ENCODE results near the gene IRAG1.

Gene IRAG1

DNA sequence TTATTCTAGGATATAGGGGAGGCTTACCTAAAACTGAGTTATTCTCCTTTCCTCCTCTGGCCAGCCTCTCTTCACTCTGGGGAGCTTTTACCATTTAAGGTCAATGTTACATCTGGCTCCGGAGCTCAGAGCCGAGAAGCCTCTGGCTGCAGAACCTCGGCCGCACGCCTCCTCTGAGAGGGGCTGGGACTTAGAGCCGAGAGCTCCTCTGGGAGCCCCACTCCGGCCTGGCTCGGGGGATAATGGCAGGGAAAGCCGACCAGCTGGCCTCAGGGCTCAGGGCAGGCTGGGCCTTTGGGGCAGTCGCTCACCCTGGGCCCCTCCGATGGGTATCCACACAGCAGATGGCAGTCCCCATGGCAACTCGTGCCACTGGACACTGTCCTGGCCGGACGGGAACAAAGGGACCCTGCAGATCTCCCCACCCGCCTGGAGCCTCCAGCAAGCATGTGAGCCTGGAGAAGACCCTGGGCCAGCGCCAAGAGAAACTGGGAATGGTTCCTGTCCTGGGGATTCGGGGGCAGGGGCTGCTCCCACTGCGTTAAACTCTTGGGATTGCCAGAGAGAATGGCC, at the start of gene IRAG1:
TSS of gene IRAG1 (minus strand) at position 247 of the 573 bp plus-strand sequence. CDS start at position 94, 153 bp downstream.
- peak; percentile 1 for DNase-seq

- DNase-seq: no peak
Measured at GRCh38 chr11:10742460-10743208, 49.1 kb upstream of the IRAG1 start.

GRCh38 chr11:10735481-10736475, 42.2 kb upstream of the IRAG1 start:
- DNase-seq: peak; percentile 96

DNA sequence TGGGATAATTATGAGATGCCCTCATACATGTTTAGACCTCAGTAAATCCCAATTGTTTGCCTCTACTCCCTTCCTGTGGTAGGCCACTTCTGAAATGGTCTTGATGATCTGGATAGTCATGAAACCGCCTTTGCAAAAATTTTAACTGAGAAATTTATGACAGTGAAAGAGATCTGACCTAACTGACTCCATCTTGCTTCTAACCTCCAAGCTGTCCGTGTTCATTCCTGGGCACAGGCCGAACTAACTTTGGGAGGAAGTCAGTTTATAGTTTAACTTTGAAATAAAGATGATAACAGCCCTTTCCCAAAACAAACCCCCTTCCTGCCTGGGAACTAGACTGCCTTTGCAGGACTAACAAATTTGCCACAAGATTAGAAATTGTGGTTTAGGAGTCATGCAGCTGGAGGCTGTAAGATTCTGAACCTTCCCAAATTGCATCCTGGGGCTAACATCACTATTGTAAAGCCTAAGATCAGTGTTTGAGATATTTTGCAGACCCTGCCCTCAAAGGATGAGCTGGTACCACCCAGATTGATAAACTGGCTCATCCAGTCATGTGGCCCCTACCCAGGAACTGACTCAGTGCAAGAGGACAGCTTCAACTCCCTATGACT, 37.6 kb upstream of the IRAG1 start:
- no peak for DNase-seq

GRCh38 chr11:10730151-10730550, 36.6 kb upstream of the IRAG1 start:
- no peak for DNase-seq

DNA sequence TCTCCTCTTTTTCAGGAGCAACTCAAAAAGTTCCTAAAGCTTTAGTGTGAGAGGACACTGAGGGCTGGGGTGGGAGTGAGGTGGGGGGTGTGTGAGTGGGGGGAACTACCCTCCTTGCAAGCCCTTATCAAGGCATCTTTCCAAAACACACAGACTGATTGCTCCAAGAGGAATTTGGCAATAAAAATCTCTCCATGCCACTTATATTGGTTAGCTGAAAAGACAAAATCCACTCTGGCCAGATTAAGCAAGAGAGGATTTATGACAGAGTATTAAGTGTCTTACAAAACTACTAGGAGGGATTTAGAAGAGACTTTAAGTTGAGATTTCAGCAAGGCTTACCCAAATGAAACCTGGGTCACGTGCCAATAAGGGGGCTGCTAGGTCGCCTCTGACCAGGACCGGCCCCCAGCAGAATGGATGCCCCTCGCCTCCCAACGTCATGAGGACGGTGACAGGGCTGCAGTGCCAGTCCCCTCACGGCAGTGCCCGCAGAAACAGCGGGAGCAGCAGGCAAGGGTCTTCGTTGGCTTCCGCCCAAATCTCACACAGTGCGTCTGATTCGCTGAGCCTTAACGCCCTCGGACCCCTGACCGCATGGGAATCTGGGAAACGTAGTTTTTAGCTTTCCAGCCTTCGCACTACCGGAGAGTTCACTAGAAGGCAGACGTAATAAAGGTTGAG, 35.4 kb upstream of the IRAG1 start:
- peak; percentile 91 for DNase-seq

- peak; percentile 16 for DNase-seq
Measured at GRCh38 chr11:10728154-10728553, 34.6 kb upstream of the IRAG1 start.

DNA sequence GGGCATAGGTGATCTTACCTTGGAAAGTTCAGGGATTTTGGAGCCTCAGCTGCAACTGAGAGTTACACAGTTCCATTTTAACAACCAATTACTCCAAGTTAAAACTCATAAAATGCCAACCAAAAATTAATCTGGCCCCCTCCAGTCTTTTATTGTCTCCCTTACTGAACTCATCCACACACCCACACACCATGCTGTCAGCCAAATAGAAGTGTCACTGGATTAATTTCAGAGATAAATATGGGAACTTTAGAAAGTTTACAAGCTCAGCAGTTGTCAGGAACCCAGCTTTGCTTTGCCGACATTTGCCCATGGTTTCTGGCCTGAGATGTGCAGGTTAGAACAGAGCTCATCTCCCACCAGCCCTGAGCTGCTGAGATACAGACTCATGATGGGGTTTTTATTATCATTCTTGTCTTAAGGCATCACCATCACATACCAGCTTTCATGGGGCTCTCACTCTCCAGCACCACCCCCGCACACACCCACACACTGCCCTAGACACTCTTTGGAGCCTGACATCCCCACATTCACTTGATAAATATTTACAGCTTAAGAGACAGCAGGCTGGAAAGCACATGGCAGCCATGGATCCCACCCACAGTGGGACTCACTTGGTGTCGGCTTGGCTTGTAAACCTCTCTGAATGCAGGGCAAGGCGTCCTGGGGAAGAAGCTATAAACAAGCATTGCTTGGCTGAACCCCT, 33.7 kb upstream of the IRAG1 start:
- no peak for DNase-seq

DNA sequence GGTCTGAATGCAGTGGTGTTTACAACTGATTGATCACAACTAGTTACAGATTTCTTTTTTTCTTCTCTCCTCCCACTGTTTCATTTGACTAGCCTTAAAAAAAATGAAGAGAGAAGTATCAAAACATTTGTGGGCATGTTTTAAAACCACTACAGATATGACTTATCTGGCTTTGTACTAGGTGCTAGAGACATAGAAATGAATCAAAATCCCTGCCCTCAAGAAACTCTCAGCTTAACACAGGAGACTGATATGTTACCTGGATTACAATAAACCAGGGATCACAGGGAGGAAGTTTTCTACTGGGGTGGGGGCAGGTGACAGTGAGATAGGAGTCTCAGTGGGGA, 32.3 kb upstream of the IRAG1 start:
- no peak for DNase-seq

DNA sequence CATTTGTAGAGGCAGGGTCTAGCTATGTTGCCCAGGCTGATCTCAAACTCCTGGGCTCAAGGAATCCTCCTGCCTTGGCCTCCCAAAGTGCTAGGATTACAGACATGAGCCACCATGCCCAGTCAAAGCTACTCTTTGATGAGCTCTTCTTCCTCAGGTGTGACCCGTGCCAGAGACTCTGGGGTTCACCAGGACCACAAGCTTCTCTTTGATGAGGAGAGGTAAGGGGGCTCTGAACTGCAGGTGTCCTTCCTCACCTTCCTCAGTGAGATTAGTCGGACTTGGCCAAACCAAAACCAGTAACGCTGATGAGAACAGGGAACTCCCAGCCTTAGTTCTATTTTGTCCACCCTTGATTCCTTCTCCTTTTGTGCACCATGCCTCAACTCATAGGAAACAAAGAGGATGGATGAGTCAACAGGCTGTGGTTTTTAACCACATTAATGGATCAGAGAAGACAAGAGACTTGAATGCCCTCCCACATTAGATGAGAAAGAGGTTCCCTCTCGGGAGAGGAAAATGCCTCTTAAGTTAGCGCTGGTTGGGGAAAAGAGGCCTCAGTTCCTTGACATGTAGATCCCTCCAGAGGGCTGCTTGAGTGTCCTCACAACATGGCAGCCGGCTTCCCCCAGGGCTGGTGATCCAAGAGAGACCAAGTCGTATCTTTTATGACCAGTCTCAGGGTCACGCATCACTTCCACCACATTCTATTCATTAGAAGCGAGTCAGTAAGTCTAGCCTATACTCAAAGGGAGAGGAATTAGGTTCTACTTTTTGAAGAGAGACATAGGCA, 31.8 kb upstream of the IRAG1 start:
- no peak for DNase-seq

DNA sequence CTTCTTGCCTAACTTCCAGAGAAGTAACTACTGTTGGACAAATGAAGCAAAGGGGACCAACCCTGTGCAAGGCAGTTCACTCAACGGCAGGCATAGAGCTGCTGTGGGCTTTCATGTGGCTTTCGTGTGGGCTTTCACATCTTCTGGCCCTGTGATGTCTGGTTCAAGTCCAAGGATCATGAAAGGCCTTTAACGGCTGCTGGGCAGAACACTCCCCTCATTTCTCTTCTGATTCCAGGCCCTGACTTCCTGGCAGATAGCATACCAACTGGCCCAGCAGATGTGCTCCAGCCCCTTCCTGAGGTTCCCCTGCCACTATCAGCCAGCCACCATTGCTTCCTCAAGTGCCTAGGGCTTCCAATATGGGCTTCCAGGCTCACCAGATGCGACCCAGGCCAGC, 28.8 kb upstream of the IRAG1 start:
- no peak for DNase-seq

DNA sequence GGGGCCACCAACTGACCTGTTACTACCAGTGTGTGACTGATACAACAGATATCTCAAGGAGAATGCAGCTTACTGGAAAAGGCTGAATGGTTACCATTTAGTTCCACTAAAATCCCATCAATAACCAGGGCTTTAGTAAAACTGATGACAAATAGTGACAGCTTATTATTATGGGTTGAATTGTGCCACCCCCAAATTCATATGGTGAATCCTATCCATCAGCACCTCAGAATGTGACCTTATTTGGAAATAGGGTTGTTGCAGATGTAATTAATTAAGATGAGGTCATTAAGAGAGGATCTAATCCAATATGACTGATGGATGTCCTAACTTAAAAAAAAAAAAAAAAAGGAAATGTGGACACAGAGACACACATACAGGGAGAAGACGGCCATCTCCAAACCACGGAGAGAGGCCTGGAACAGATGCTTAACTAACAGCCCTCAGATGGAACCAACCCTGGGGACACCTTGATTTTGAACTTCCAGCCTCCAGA, 27.4 kb upstream of the IRAG1 start:
- DNase-seq: no peak

- DNase-seq: peak; percentile 7
Measured at GRCh38 chr11:10719616-10720015, 26.1 kb upstream of the IRAG1 start.

DNA sequence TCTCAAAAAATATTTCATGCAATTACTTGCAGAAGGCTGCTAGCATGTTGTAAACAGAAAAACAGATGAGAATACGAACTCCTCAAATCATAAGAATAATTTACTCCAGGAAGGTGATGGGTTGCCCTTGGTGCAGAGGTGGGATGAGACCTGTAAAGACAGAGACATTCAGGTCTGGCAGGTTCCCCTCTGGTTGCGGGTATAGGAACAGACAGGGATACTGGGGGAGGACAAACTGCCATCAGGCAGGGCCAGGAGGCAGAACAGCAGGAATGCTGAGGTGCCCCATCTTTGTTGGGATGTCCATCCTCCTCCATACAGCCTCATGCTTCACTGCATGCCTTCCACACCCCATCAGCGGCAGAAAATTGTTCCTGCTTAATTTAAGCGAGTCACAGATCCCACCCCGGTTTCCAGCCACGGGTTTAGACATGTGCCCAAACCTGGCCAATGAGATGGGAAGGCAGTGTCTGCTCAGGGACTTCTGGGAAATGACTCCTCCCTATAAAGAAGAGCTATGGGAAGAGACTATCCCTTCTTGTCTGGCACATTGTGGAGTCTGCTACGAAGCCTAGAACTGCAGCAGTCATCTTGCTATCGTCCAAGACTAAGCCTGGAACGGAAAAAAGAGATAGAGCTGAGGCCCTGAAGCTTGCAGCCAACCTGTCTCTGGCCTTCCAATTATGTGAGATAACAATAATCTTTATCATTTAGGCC, 23.1 kb upstream of the IRAG1 start:
- no peak for DNase-seq

DNA sequence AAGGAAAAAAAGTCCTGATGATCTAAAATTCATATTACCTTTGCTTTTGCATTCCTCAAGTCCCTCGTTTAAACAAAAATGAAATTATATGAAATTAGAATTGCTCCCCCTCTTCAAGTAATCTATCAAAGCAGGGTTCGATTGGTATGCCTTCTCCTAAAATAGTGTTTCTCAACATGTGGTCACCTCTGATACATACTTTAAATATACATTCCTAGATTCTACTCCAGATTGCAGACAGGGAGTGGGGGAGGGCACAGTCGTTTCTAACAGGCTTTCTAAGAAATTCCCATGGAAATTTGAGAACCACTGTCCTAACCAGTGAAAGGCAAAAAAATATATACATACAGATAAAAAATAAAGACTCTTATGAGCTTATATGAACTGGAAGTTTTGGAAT, 22.6 kb upstream of the IRAG1 start:
- no peak for DNase-seq

GRCh38 chr11:10715571-10715970, 22.0 kb upstream of the IRAG1 start:
- DNase-seq: no peak

DNA sequence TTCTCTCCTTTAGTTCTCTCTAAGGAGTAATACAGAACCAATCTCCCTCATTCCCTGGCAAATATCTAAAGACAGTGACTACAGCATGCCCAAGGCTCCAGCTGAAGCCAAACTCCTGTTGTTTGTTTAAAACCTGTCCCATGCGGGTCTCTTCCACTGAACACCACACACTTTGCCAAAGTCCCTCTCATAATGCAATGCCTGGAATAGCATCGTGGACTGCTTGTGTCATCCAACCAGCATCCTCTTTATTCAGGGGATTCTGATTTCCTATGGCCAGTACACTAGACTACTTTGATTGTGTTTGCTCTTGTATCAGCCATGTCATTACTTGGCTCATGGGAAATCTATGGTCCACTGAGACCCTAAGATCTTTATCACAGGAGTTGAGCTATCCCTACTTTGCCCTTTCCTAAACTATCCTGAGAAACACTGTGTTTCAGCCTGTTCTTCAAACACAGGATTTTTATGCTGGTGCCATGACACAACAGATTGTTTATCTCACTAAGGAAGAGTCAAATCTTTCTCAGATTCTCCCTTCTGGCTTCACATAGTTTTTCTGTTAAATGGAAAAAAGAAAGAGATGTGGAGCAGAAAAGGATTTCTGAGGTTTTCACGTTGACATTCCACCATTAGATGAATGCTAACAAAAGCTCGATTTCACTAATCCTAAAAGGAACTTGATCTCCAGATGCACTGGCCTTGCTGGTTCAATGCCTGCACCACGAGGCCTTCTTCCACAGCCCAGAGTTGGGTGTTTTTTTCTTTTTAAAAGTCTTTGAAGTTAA, 15.9 kb upstream of the IRAG1 start:
- no peak for DNase-seq

- no peak for DNase-seq
Measured at GRCh38 chr11:10708131-10708530, 14.6 kb upstream of the IRAG1 start.

DNA sequence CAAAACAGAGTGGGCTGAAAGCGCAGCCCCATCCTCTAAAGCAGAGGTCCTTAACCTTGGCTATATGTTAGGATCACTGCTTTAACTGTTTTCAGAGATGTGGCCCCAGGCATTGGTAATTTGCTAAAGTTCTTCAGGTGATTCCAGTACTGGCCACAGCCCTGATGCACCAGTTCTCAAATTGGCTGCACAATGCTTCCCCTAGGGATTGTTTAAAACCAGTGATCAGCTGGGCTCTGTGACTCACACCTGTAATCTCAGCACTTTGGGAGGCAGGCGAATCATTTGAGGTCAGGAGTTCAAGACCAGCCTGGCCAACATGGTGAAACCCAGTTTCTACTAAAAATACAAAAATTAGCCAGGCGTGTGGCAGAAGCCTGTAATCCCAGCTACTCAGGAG, 8.4 kb upstream of the IRAG1 start:
- no peak for DNase-seq

Measured in NCI-H82 (cell line).